ENCODE results near the gene HOOK2. TPM values are rescaled to one million over a fixed set of nuclear protein-coding genes. Genes with fewer than 3 reads are reported as not detected.

The HOOK2 gene
- total RNA-seq, 1 donor from 2014 or later: 58.5 TPM

DNA sequence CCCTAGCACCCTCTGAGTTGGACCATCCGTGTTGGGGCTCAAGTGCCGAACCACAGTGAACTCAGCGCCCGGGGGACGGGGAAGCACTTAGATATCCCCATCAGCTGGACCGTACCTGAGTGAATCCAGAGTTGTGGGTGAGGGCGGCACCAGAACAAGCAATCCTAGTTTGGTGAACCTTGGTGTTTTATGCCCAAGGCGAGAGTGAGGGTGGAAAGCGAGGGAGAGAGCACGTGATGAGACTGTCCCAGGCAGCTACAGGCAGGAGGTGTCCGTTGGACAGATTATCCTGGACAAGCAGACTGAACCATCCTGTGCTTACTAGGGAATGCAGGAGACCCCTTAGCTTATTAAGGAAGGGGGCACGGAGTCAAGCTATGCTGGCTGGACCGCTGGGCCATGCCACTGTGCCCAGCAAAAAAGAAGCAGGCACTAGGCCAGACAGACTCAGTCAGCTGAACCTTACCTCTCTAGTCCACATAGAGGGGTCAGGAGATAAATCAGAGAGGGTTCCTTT, 37.5 kb downstream of the HOOK2 start:
- Histone ChIP-seq H3K9me3 (no peaks in the 10 kb centered on the region), H3K4me3 (peak overlapping the region; percentile 70 to 80), H3K36me3 (peaks cover 8 to 32% of the 10 kb centered on the region in 2 donors), H3K4me1 (peaks cover 17 to 24% of the 10 kb centered on the region in 2 donors), H3K27me3 (no peaks in the 10 kb centered on the region), H3K27ac (peak overlapping the region; percentile 78 to 90)
- no peak for DNase-seq (ENCODE audit: low spot score in 2 of 2)
- TF ChIP-seq, protein P1, sequence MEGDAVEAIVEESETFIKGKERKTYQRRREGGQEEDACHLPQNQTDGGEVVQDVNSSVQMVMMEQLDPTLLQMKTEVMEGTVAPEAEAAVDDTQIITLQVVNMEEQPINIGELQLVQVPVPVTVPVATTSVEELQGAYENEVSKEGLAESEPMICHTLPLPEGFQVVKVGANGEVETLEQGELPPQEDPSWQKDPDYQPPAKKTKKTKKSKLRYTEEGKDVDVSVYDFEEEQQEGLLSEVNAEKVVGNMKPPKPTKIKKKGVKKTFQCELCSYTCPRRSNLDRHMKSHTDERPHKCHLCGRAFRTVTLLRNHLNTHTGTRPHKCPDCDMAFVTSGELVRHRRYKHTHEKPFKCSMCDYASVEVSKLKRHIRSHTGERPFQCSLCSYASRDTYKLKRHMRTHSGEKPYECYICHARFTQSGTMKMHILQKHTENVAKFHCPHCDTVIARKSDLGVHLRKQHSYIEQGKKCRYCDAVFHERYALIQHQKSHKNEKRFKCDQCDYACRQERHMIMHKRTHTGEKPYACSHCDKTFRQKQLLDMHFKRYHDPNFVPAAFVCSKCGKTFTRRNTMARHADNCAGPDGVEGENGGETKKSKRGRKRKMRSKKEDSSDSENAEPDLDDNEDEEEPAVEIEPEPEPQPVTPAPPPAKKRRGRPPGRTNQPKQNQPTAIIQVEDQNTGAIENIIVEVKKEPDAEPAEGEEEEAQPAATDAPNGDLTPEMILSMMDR (IDR thresholded peaks at IDR 0.05): no peak
- intact Hi-C loops (cut with DNase I): loop anchor here (1.0 to 10.0 kb wide), 3 partner anchors 56 to 443 kb away; partner anchors contain the start of genes DHPS and ZNF44

DNA sequence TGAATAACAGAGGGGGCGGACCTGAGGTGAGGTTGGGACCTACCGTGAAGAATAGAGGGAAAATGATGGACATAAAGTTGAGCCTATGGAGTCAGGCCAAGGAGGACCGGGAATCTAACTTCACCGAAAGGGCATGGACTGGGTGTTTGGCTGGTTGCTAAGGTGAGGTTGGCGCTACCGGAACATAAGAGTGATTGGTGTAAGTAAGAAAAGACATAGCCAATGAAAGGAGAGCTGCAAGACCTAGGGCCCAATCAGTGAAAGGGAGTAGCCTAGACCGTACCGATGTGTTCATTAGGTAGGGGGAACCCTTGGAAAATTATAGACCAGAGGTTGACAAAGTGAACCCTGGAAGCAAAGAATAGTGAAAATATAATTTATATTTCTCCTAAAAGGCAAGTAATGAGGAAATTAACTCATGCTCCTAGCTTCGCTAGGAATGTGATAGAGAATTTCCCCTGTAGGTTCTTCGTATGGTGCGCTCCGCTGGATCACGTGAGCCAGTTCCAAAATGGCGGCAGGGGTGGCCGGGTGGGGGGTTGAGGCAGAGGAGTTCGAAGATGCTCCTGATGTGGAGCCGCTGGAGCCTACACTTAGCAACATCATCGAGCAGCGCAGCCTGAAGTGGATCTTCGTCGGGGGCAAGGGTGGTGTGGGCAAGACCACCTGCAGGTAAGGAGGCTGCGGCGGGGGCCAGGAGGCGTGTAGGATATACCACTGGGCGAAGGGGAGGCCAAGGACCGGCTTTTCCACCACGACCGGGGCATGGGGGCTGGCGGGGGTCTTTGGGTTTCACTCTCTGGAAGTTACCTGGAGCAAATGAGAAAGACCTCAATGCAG, 38.1 kb downstream of the HOOK2 start, which contains the start of gene GET3:
Gene GET3, plus strand, starts transcription at position 503 of the 840 bp plus-strand sequence. Its CDS starts 9 bp downstream, at position 512.
- peak within 1 kb of the TSS; percentile 70 to 80 for H3K4me3 ChIP-seq
- H3K36me3 ChIP-seq: peaks cover 8 to 28% of the 10 kb centered on the region in 2 donors
- intact Hi-C loops (cut with DNase I): loop anchor here (1.0 to 10.0 kb wide), 3 partner anchors 55 to 442 kb away; partner anchors contain the start of genes DHPS and ZNF44
- peaks cover 20 to 28% of the 10 kb centered on the region in 2 donors for H3K4me1 ChIP-seq
- no peaks in the 10 kb centered on the region for H3K9me3 ChIP-seq
- peak; percentile 93 to 98 for DNase-seq (ENCODE audit: low spot score in 2 of 2)
- H3K27me3 ChIP-seq: no peaks in the 10 kb centered on the region
- TF ChIP-seq, protein P1 (IDR thresholded peaks at IDR 0.05): peak in 2 of 3 experiments; percentile 5 to 15
- H3K27ac ChIP-seq: peak within 1 kb of the TSS; percentile 78 to 90

DNA sequence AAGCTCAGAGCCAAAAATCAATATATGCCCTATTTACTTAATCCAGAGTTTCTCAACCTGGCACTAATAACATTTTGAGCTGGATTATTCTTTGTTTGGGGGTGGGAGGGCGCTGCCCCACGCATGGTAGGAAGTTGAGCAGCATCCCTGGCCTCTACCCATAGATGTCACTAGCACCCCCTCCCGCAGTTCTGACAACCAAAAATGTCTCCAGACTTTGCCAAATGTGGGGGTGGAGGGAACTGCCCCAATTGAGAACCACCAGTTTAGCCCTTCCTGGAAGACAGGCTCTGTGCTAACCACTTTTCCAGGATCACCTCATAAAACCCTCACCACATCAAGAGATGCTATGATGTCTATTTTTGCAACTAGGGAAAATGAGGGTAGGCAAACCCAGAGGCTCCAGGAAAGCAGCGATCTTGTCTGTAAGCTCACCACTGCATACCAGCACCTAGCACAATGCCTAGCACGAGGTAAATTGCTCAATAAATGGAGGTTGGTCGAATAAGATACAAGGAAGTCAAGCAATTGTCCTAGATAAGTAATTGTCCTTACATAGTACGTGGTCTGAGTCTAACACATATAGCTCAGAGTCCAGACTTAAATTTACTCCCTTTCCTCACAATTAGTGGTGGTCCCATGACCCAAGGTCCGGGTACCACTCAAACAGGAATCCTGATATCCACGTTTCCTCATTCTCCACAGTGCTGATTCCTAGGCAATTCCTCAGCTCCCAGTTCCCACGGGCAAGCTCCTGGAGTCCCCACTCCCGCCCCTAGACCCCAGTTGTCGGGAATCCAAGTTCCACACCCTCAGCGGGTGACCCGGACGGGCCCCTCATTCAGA, 41.8 kb downstream of the HOOK2 start:
- Histone ChIP-seq H3K4me1 (peaks cover 23 to 28% of the 10 kb centered on the region in 2 donors), H3K9me3 (no peaks in the 10 kb centered on the region), H3K4me3 (peak overlapping the region; percentile 86 to 95), H3K27me3 (no peaks in the 10 kb centered on the region), H3K36me3 (peaks cover 21 to 29% of the 10 kb centered on the region in 2 donors), H3K27ac (peak overlapping the region; percentile 86 to 89)
- intact Hi-C loops (cut with DNase I): loop anchor here (1.0 to 10.0 kb wide), 2 partner anchors 10 to 439 kb away; partner anchors contain the start of genes TNPO2 and ZNF44
- TF ChIP-seq, protein P1 (IDR thresholded peaks at IDR 0.05): no peak
- DNase-seq (ENCODE audit: low spot score in 2 of 2): no peak

DNA sequence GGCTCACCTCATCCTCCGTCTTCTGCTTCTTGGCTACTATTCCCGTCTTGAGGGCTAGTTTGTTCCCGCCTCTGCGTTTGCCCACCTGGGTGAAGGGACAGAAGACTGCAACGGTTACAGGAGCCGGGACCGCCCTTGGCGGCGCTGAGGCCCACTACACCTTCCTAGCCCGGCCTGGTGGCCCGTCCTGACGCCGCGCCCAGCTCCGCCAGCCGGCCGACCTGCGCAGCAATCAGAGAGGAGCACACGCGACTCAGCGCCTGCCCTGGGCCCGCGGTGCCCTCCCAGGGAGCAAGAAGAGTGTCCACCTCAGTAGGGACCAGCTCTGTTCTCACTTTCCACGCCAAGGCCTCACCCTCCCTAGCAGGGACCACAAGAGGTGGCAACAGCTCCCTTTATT, 44.0 kb downstream of the HOOK2 start:
- Histone ChIP-seq H3K27ac (no peak overlapping the region), H3K4me1 (peaks cover 14 to 17% of the 10 kb centered on the region in 2 donors), H3K9me3 (no peaks in the 10 kb centered on the region), H3K27me3 (no peaks in the 10 kb centered on the region), H3K36me3 (peaks cover 26 to 38% of the 10 kb centered on the region in 2 donors), H3K4me3 (no peak overlapping the region)
- intact Hi-C loops (cut with DNase I): loop anchor here (10.0 kb wide), 1 partner anchor 437 kb away; the partner anchor contains the start of gene ZNF44
- TF ChIP-seq, protein P1 (IDR thresholded peaks at IDR 0.05): no peak
- no peak for DNase-seq (ENCODE audit: low spot score in 2 of 2)

DNA sequence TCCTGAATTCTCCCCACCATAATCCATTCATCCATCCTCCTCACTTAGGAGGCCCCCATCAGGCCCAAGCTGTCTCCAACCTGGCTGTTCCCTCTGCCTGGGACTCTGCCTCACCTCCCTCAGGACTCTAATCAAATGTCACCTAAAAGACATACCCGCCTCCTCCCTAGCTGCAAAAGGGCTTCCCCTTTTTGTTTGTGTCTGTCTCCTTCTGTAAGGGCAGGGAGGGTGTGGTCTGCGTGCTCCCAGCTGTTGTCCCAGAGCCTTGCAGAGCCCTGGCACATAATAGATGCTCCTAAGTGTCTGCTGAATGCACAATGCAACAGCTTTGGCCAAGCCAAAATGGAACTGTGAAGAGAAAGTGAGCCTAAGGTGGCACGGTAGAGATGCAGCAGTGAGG, 45.3 kb downstream of the HOOK2 start:
- Histone ChIP-seq H3K27me3 (no peaks in the 10 kb centered on the region), H3K27ac (no peak overlapping the region), H3K4me3 (no peak overlapping the region), H3K4me1 (peaks cover 13 to 15% of the 10 kb centered on the region in 2 donors), H3K9me3 (no peaks in the 10 kb centered on the region), H3K36me3 (peaks cover 26 to 38% of the 10 kb centered on the region in 2 donors)
- TF ChIP-seq, protein P1 (IDR thresholded peaks at IDR 0.05): no peak
- DNase-seq (ENCODE audit: low spot score in 2 of 2): no peak
- intact Hi-C loops (cut with DNase I): loop anchor here (10.0 kb wide), 1 partner anchor 435 kb away; the partner anchor contains the start of gene ZNF44

All from ascending aorta (tissue), 2 donors.